Astrocyte of the cerebellum (primary cell): Measurements from ENCODE around the gene UBE2O.

ENCODE experiments used
- DNase-seq: peaks from one replicate; pipeline ENCODE4 v3.0.0-alpha.2; 2011; ENCODE audit warnings: low read depth
- H3K4me3 ChIP-seq: 2 replicates; pipeline ENCODE4 v1.5.1; 2011; ENCODE audit warnings: mild to moderate bottlenecking, low read depth, low read length, moderate library complexity
- CTCF ChIP-seq: IDR thresholded peaks from 2 replicates; pipeline ENCODE4 v1.5.1; 2012; ENCODE audit warnings: low read length, low read depth, moderate library complexity, mild to moderate bottlenecking; ENCODE audit errors: missing control alignments
- in situ Hi-C: cut with HindIII; loops from 2 replicates; pipeline ENCODE4 v1.10.0; 2017; ENCODE audit warnings: low sequenced_read_pairs

The UBE2O gene

GRCh38 chr17:76426853-76427252 is 26.1 kb downstream of the UBE2O start:
- in situ Hi-C loops = no loop called here
- TF ChIP-seq CTCF = no peak
- DNase-seq = no peak

GRCh38 chr17:76422860-76423259 is 30.1 kb downstream of the UBE2O start:
- in situ Hi-C loops = no loop called here
- DNase-seq = no peak
- no peak overlapping the region for H3K4me3 ChIP-seq
- no peak for TF ChIP-seq CTCF

More at GRCh38 chr17:76426853-76427252, 26.1 kb downstream of the UBE2O start:
- no peak overlapping the region for H3K4me3 ChIP-seq

- TF ChIP-seq CTCF = no peak
- DNase-seq = no peak
- in situ Hi-C loops = no loop called here
- no peak overlapping the region for H3K4me3 ChIP-seq
Observed at GRCh38 chr17:76422406-76422805, 30.5 kb downstream of the UBE2O start.

GRCh38 chr17:76421044-76421407 is 31.9 kb downstream of the UBE2O start:
- TF ChIP-seq CTCF = no peak
- no peak for DNase-seq
- in situ Hi-C loops = no loop called here
- H3K4me3 ChIP-seq = no peak overlapping the region

GRCh38 chr17:76420356-76421043 is 32.5 kb downstream of the UBE2O start:
- no peak for TF ChIP-seq CTCF
- no peak for DNase-seq
- no peak overlapping the region for H3K4me3 ChIP-seq
- in situ Hi-C loops = no loop called here

- no peak overlapping the region for H3K4me3 ChIP-seq
- no peak for TF ChIP-seq CTCF
- DNase-seq = no peak
- in situ Hi-C loops = no loop called here
Observed at GRCh38 chr17:76419576-76420260, 33.2 kb downstream of the UBE2O start.
